Effector CD4-positive, alpha-beta T cell (primary cell): ENCODE data around the gene GEMIN7.

Experiments
- DNase-seq: peaks from one replicate; pipeline ENCODE4 v3.0.0-alpha.2; 2020
- total RNA-seq: gene quantifications from one replicate; lab custom pipeline; 2026; lab: John Stamatoyannopoulos, UW

The GEMIN7 gene, protein sequence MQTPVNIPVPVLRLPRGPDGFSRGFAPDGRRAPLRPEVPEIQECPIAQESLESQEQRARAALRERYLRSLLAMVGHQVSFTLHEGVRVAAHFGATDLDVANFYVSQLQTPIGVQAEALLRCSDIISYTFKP
- total RNA-seq, result 3.9 reads per million, percentile 15 among the genes with 10 or more reads in this experiment

DNA sequence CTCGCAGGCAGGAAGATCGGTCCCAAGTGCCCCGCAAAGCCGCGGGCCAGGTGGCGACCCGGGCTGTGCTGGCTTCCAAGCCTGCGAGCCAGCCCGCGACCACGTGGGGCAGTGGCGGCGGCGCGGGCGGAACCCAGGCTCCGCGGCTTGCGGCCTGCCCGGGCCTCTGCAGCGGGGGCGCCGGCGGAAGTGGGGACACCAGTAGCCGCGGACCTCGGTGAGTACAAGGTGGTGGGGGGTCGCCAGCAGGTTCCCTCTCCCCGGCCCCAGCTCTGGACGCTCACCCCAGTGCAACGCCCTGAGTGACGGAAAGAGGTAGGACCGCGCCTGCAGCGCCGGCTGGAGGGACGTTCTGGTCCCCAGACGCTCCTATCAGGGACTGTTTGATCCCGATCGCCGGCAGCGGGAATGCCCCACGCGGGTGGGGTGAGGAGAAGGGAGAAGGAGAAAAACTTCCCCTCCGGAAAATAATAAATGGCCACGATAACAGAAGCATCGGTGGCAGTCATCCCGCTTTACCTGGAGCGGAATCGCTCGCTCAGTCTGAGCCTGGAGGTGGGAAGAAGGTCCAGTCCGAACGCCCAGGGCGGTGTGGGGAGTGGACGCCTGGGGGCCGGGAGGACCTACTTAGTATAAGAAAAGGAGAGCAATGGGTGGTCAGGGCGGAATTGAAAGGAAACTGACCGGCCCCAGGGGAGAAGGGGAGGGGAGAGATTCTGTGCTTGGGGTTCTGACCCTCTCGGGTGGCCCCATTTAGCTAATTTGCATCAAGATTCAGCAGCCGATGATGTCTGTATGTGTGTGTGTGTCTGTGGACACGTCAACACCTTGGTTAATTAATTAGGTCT lies at the start of gene GEMIN7:
TSS of gene GEMIN7 (plus strand) at position 198 of the 848 bp plus-strand sequence. CDS start 10,855 bp downstream, outside the sequence.
- peak; percentile 66 for DNase-seq

DNA sequence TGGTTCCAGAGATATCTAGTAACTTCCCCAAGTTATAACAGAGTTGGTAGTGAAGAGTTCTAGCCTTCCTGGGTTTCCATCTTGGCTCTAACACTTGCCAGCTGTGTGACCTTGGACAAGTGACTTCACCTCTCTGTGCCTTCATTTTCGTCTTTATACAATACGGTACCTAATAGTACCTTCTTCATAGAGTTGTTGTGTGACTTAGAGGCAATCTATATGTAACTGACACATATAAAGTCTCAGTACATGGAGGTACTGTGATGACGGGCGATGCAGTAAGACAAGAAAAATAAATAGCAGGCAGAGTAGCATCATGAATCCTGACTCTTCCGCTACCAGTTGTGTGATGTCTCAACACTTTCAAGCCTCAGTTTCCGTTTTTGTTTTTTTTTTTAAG lies 48.2 kb upstream of the GEMIN7 start:
- DNase-seq, result no peak

DNA sequence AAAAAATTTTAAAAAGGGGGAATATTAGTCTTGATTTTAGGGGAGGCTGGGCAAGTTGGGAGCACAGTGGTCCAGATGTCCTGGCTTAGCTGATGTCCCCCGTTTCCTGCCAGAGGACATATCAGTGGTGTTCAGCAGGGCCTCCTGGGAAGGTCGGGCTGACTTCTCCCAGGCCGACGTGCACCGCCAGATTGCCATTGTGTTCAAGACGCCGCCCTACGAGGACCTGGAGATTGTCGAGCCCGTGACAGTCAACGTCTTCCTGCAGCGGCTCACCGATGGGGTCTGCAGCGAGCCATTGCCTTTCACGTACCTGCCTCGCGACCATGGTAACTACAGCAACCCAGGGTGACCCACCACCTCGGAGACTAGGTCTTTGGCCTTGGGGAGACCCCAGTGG lies 46.6 kb upstream of the GEMIN7 start:
- no peak for DNase-seq

DNA sequence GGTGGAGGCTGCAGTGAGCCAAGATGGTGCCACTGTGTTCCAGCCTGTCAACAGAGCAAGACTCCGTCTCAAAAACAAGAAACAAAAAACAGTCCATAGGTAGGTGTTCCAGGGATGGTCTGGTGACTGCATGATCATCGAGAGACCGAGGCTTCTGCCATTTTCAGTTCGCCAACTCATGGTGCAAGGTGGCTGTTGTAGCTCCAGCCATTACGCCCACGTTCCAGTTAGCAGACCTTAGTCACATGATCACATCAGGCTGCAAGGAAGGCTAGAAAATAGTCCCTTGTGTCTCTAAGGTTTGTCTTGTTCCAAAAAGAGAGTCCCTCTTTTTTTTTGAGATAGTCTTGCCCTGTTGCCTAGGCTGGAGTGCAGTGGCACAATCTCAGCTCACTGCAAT lies 43.3 kb upstream of the GEMIN7 start:
- DNase-seq, result no peak

DNA sequence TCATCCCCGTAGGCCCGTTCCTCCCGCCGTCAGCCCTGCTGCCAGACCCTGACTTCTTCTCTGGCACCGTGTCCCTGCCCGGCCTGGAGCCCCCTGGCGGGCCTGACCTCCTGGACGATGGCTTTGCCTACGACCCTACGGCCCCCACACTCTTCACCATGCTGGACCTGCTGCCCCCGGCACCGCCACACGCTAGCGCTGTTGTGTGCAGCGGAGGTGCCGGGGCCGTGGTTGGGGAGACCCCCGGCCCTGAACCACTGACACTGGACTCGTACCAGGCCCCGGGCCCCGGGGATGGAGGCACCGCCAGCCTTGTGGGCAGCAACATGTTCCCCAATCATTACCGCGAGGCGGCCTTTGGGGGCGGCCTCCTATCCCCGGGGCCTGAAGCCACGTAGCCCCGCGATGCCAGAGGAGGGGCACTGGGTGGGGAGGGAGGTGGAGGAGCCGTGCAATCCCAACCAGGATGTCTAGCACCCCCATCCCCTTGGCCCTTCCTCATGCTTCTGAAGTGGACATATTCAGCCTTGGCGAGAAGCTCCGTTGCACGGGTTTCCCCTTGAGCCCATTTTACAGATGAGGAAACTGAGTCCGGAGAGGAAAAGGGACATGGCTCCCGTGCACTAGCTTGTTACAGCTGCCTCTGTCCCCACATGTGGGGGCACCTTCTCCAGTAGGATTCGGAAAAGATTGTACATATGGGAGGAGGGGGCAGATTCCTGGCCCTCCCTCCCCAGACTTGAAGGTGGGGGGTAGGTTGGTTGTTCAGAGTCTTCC lies 41.5 kb upstream of the GEMIN7 start:
- DNase-seq, result no peak

DNA sequence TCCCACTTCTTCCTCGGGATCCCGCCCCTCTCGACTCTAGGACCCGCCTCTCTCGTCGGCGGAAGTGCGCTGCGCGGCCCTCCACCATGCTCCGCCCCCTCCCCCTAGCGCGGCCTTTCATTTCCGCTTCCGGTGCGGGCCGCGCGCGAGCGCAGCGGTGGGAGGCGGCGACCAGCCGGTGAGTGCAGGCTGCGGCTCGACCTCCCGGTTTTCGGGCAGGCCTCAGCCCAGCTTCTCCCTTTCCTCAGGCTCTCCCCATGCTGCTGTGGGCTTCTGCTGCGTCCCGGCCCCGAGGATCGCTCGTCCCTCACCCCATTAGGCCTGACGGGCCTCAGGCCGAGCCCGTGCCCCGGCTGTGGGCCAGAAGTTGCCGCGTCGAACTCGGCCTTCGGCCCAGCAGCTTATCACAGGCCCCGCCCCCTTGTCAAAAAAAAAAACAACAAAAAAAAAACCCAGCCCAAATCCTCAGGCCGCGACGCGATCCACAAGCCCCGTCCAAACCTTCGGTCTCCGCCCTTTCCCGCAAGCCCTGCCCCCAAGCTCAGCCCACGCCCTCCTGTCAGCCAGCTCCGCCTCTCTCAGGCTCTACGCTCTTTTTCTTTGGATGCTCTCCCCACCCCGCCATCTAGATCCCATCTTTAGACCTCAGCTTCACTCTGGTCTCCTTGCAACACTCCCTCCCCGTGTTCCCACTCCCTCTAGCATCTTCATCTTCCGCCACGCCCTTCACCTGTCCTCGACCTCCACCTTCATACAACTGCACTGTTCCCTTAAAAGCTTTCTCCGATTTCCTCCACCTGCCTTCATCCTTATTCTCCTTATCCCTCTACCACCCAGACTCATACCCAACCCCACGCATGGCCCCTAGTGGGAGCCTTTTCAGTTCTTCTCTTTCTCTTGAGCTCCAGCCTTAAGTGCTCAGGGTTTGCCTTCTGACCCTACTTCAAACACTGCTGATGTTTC lies 39.8 kb upstream of the GEMIN7 start, which contains the start of gene CLASRP:
TSS of gene CLASRP (plus strand) at position 115 of the 963 bp plus-strand sequence. CDS start 1,168 bp downstream, outside the sequence.
- peak; percentile 84 for DNase-seq

DNA sequence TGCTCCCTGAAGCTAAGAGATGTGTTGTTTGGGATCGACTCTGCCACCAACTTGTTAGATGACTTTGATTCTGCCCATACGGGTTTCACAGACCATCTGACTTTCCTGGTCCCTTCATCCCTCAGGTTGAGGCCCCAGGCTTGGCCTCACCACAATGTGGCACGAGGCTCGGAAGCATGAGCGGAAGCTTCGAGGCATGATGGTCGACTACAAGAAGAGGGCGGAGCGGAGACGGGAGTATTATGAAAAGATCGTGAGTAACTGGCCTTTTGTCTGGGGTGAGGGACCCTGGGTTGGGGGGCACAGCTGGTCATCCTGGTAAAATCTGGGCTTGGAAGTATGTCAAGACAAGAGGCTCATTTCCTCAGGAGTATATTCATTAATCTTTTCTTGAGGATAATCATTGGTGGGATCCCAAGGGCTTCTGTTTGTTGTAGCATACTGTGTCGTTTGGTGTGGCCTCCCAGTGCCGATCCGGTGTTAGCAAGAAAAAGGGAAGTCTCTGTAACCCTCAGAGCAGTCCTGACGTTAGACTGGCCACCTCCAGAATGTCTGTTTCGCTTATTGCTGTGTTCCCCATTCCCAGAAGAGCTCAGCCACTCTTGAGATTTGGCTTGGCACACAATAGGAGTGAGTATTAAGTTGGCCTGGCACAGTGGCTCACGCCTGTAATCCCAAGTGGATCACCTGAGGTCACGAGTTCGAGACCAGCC lies 38.8 kb upstream of the GEMIN7 start:
- DNase-seq, result no peak

DNA sequence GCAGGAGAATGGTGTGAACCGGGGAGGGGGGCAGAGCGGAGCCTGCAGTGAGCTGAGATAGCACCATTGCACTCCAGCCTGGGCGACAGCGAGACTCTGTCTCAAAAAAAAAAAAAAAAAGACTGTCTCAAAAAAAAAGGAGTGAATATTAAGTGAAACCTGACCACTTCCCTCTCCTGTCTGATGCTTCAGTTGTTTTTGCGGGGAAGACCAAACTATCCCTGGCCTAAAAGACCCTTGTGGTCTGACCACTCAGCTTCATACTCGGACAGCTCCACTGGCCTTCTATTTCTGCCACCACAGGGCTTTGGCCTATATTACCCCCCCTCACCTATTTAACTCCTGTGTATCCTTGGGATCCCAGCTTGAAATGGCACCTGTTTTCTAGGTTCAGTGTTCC lies 37.9 kb upstream of the GEMIN7 start:
- no peak for DNase-seq

DNA sequence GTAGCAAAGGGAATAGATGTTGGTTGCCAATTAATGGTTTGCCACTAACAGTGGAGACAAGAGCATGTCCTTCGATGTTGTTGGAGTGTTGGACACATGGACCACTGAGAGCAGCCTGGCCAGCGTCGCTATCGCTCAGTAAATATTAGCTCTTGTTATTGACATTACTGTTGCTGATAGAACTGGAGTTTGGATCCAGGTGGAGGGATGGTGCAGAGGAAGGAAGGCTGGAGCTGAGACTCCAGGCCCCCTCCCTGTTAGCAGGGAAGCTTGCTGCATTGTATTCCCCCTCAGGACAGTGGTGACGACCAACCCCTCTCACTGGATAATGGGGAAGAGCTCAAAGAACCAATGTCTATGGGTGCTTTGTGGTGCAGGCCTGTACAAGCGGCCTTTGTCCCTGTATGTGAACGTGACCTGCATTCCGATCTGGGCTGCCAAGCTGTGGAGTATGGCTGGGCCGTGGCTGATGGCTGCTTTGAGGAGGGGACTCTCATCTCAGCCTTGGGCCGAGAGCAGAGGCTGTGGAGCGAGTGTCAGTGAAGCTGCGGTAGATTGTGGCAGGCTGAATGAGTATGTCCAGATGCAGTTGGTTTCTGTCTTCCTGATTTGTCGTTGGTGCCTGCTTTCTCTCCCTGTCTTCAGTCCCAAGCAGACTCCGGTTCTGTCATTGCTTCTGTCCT lies 33.2 kb upstream of the GEMIN7 start:
- no peak for DNase-seq

DNA sequence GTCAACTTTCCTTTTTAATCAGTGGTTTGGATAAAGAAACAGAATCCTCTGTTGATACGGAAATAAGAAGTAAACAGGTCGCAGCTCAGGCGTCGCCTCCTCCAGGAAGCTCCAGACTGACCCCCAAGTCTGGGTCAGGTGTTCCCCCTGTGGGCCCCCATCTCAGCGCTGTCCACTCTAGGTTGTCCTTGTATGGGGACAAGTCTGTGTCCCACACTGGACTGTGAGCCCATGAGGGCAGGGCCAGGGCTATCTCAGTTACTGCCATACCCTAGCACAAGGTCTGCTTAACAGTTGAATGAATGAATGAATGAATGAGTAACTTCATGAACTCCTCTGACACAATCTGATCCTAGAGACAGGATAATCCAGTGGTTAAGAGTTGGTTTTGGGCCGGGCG lies 32.7 kb upstream of the GEMIN7 start:
- DNase-seq, result no peak

DNA sequence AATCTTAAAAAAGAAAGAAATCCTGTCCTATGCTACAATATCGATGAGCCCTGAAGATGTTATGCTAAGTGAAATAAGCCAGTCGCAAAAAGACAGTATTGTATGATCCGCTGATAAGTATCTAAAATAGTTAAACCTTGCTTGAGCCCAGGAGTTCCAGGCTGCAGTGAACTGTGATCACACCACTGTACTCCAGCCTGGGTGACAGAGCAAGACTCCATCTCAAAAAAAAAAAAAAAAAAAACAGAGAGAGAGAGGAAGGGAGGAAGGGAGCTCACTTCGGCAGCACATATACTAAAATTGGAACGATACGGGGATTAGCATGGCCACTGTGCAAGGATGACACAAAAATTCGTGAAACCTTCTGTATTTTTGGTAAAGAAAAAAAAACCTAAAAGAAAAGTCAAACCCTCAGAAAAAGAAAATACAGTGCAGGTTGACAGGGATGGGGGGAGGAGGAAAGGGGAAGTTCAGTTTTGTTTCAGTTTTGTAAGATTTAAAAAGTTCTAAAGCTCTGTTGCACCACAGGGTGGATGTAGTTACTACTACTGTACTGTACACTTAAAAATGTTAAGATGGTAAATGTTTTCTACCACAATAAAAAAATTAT lies 31.8 kb upstream of the GEMIN7 start:
- DNase-seq, result no peak

DNA sequence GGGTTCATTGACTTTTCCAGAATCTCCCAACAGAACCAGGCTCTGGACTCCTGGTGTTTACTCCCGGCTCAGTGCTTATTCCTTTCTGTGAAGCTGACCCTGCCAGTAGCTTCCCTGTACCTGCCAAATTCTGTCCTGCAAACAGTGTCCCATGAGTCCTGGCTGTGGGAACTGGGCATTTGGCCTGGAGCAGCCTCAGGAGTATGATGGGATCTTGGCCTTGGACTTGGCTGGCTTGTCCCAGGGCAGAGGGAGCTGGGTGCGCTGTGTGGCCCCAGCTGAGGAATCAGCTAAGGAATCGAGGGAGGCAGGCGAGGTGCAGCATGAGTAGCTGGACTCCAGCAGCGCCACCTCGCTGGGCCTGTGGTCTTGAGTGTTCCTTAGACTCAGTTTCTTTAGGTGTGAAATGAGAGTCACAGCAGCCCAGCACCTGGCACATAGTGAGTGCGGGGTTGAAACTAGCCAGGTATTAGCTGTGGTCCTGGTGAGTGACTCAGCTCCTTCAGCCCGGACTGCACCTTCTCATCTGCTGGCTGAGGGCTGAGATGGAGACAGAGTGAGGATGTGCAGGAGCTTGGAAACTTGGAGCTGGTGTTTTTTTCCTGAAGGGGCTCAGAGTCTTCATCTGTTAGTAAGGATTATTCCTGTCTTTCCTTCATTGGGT lies 29.9 kb upstream of the GEMIN7 start:
- no peak for DNase-seq

DNA sequence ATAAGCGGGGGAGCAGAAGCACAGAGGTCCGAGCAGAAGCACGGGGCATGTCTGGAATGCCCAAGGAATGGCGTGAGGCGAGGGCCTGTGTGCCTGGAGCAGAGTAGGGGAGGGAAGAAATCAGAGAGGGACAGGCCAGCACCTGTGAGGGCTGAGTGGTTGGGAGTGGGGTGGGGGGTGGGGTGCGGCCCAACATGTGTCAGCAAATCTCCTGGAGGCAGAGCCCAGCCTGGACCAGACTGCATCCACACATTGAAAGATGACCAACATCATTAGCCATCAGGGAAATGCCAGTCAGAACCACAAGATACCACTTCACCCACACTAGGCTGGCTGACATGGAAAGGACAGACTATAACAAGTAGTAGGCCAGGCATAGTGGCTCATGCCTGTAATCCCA lies 29.0 kb upstream of the GEMIN7 start:
- no peak for DNase-seq

DNA sequence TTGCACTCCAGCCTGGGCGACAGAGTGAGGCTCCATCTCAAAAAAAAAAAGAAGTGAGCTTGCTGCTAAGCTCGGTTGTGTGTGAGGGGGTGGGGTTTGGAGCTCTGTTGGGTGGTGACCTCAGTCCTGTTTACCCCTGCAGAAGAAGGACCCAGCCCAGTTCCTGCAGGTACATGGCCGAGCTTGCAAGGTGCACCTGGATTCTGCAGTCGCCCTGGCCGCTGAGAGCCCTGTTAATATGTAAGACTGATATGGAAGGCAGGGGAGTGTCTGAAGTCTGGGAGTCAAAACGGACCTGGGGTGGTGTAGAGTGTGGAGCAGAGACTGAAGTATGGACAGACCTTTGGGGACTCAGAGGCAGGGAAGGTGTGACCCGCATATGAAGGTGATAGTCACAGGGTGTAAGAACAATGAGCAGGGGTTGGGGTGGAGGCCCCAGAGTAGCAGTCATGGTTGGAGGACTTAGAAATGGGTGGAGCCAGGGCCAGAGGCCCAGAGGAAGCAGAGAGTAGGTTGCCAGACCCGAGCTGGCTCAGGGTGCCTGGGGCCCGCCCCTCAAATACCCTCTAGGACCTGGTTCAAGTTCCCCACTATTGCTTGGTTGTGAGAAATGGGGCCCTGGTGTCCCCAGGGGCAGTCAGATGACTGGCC lies 27.0 kb upstream of the GEMIN7 start:
- no peak for DNase-seq

DNA sequence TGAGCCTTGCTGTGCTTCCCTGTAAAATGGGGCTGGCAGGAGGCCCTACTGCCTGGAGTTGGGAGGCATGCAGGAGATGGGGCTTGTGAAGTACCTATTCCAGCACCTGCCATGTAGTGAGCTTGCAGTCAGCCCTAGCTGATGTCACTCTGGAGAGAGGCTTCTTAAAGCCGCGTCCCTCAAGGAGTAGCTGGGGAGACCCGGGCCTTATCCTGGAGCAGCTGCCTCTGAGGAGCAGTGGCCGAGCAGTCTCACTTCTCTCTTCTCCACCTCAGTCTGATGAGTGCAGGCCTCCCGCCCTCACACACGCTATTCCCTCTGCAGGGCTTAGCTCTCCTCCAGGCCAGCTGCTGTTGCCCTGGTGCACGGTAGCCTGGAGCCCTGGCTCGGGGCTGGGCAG lies 22.2 kb upstream of the GEMIN7 start:
- no peak for DNase-seq

DNA sequence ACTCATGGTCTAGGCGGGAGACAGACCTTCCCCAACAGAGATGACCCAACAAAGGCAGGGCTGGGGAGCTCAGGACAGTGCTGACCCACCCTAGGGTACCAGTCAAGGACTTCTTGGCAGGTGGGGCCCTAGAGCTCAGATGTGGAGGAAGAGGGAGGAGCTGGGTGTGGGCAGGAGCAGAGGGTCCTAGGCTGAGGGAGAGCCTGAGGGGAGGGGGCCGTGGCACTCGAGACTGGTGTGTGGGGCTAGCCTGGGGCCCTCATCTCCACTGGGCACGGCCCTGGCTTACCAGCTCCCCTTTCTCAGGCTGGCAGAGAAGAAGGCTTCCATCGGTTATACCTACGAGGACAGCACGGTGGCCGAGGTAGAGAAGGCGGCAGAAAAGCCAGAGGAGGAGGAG lies 21.6 kb upstream of the GEMIN7 start:
- DNase-seq, result no peak

DNA sequence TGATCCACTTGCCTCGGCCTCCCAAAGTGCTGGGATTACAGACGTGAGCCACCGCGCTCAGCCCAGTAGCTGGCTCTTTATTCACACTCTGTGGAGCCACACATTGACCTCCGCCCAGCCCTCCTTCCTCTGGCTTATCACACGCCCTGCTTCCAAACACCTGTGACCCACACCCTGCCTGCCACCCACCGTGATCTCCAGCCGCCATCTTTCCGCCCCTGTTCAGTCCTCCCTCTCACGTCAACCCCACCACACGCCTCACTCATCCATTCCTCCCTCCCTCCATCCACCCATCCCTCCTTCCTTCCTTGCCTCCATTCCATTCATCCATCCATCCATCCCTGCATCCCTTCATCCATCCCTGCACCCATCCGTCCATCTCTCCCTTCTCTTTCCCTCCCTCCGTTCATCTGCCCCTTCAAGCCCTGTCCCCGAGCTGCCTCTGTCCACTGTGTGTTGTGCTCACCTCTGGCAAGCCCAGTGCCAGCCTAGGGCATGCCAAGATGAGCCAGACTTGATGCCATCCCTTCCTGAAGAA lies 20.4 kb upstream of the GEMIN7 start:
- no peak for DNase-seq

DNA sequence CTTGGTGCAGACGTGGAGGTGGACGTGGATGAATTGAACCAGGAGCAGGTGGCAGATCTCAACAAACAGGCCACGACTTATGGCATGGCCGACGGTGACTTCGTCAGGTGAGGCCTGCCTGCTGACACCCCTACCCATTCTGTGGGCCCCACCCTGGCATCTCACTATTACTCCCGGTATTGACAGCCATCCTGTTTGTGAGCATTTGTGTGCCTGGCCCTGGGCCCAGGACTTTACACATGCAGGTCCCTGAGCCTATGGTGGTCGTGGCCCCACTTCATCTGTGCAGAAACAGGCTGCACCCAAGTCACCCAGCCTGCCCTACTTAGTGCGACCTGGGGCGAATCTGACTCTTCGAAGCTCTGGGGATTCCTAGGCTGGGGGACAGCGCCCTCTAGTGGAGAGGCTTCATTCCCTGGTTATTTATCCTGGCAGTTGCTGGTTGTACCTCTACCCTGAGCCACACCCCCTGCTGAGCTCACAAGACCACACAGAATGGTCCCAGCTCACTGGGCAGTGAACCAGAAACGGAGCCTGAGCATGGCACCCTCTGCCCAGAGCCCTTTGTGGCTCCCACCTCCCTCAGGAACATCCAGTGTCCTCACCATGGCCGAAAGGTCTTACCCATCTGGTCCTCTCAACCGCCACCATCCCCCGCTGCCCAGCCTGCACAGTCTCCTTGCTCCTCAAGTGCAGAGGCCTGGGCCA lies 19.6 kb upstream of the GEMIN7 start:
- DNase-seq, result peak; percentile 86
